GM11168 (cell line): Measurements from ENCODE around the gene CAPN5.
"Not testable (repeated sequence)": the region's sequence is repeated elsewhere in the genome, so short reads cannot be mapped to it uniquely, and the experiment has no call there.

Source experiments
- in situ Hi-C: fragments of 300-500 bp; cut with MboI; formaldehyde crosslinking; loops from one replicate; pipeline ENCODE4 v1.12.0; 2022; ENCODE audit warnings: low sequenced_read_pairs; ENCODE audit not compliant: unreplicated experiment

CAPN5 gene

DNA sequence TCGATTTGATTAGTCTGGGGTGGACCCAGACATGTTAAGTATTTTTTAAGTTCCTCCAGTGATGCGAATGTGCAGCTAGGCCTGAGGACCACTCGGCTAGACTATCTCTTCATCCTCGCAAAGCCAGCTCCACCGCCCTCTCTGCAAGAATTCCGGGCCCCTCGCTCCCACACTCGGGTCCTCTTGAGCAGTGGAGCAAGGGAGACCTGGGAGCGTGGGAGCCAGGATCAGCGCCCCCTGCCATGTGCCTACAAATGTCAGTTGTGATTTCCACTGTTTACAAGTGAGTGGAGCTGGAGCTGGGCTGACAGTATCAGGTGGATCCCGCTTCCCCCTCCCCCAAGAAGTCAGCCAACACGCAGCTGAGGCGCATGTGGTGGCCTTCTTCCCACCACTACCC, 25.9 kb upstream of the CAPN5 start:
- in situ Hi-C loops = no loop called here

- in situ Hi-C loops = no loop called here
Measured at GRCh38 chr11:77042111-77042726, 24.6 kb upstream of the CAPN5 start.

DNA sequence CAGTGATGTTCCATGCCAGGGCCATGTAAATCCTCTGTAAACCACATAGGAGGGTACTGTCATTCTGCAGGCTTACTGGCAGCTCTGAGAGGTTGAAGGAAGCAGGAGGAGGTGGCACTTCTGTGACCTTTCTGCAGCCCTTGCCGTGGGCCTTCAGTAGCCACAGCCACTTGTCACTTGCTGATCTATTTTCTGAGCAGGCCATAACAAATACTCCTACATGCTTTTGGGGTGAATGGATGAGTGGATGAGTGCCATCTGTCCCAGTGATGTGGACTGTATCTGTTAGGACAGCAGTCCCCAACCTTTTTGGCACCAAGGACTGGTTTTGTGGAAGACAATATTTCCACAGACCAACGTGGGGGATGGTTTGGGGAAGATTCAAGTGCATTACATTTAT, 22.4 kb upstream of the CAPN5 start:
- in situ Hi-C loops = no loop called here

DNA sequence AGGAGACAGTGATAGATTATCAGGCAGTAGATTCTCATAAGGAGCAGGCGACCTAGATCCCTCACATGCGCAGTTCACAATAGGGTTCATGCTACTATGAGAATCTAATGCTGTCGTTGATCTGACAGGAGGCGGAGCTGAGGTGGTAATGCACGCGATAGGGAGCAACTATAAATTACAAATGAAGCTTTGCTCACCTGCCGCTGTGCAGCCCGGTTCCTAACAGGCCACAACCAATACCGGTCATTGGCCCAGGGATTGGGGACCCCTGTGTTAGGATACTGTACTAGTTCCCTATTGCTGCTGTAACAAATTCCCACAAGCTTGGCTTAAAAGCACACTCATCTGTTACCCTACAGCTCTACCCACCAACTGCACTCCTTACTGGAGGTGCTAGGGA, 21.9 kb upstream of the CAPN5 start:
- in situ Hi-C loops = no loop called here

DNA sequence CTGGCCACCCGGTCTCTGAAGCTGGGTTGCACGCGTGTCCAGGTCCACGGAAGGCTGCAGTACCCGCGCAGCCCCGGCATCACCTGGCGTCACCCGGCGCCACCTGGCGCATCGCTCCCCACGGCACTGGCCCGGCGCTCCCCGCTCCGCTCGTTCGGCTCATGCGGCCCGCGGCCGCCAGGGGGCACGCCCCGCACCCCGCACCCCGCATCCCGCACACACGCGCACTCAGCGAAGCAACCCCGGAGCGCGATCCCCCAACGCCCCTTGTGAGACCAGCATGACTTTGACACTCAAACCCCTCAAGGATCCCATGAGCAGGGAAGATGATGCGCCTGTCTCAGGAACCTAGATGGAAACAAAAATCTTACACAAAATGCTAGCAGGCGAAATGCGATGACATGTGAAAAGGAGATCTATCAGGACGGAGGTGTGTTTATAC, 20.7 kb upstream of the CAPN5 start:
- in situ Hi-C loops = no loop called here

- in situ Hi-C loops = no loop called here
Measured at GRCh38 chr11:77047007-77047927, 19.5 kb upstream of the CAPN5 start.

- in situ Hi-C loops = not testable (repeated sequence)
Measured at GRCh38 chr11:77047928-77048446, 18.8 kb upstream of the CAPN5 start.

- in situ Hi-C loops = no loop called here
Measured at GRCh38 chr11:77049026-77049425, 17.7 kb upstream of the CAPN5 start.

DNA sequence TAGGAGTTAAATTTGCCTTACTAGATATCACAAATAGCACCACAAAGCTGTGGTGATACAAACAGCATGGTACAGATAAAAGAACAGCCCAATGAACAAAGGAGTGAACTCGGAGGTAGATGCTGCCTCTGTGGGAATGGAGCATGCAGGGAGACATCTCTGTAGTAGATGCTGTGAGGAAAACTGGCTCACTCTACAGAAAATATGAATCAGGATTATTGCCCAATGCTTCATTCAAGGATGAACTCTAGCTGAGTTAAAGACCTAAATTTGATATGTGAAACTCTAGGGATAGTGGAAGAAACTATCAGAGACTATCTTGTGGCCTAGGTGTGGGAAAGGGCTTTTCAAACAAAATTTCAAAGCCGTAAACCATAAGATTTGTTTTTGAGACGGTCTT, 15.3 kb upstream of the CAPN5 start:
- in situ Hi-C loops = no loop called here

DNA sequence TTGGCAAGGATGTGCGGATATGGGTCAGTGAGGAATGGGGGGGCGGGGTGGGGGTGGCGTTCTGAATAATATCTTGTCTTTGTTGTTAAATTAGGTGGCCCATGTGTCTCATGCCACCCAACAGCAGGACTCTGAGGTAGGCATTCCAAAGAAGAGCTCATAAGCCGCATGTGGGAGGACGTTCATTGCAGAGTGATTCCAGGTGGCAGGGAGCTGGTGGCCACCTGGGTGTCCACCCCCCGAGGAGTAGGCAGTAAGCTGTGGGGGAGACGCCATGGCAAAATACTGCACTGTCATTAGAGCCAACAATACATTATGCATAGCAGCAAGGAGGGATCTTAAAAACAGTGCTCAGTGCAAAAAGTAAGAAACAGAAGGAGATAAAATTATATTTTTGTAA, 14.3 kb upstream of the CAPN5 start:
- in situ Hi-C loops = no loop called here

- in situ Hi-C loops = no loop called here
Measured at GRCh38 chr11:77053217-77054015, 13.4 kb upstream of the CAPN5 start.

- in situ Hi-C loops = no loop called here
Measured at GRCh38 chr11:77054084-77054483, 12.7 kb upstream of the CAPN5 start.

DNA sequence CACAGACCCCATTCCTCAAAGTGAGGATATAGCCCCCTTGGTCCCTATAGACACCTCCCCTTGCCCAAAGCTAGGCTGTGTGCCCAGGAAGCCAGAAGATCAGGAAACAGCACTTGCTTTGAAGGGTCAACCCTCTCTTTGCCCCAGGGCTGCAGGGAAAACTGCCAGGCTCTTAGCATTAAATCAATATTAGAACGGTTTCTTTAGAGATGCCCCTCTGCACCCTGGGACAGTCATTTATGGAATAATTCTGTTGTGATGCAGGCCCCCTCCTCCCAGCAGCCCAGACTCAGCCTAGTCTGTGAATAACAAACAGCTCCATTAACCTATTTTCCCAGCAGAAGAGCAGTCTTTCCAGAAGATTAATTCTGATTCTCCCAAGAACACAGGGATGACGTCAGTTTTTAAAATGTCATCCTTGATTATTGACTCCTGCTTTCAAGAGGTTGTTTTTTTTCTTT, 11.6 kb upstream of the CAPN5 start:
- in situ Hi-C loops = loop anchor here (5.0 kb wide), 1 partner anchor 37 kb away; no protein-coding TSS in a partner anchor

GRCh38 chr11:77055913-77056312, 10.9 kb upstream of the CAPN5 start:
- in situ Hi-C loops = loop anchor here (5.0 kb wide), 1 partner anchor 36 kb away; no protein-coding TSS in a partner anchor

GRCh38 chr11:77056814-77057402, 9.9 kb upstream of the CAPN5 start:
- in situ Hi-C loops = loop anchor here (5.0 kb wide), 1 partner anchor 35 kb away; no protein-coding TSS in a partner anchor

GRCh38 chr11:77057938-77058474, 8.8 kb upstream of the CAPN5 start:
- in situ Hi-C loops = loop anchor here (5.0 kb wide), 1 partner anchor 34 kb away; no protein-coding TSS in a partner anchor

DNA sequence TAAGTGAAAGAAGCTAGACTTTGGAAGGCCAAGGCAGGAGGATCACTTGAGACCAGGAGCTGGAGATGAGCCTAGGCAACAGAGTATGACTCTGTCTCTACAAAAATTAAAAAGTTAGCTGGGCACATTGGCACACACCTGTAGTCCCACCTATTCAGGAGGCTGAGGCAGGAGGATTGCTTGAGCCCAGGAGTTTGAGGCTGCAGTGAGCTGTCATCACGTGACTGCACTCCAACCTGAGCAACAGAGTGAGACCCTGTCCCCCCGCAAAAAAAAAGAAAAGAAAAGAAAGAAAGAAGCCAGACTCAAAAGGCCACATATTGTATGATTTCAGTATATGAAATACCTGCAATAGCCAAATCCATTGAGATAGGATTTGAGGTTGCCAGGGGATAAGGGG, 7.9 kb upstream of the CAPN5 start:
- in situ Hi-C loops = loop anchor here (5.0 kb wide), 1 partner anchor 33 kb away; no protein-coding TSS in a partner anchor

DNA sequence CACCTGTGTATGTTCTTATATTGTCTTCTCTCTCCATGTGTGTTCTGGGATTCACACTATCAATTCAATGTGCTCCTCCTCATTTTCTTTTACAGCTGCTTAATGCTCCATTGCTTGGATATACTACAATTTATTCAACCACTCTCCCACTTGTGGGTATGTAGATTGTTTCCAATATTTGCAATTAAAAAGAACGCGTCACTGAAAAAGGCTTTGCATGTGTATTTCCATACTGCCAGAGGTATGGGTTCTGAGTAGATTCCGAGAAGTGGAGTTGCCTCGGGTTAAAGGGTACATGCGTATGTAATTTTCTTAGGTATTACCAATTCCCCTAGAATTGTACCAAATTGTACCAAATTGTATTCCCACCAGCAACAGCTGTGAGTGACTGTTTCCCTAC, 7.0 kb upstream of the CAPN5 start:
- in situ Hi-C loops = loop anchor here (5.0 kb wide), 1 partner anchor 32 kb away; no protein-coding TSS in a partner anchor

DNA sequence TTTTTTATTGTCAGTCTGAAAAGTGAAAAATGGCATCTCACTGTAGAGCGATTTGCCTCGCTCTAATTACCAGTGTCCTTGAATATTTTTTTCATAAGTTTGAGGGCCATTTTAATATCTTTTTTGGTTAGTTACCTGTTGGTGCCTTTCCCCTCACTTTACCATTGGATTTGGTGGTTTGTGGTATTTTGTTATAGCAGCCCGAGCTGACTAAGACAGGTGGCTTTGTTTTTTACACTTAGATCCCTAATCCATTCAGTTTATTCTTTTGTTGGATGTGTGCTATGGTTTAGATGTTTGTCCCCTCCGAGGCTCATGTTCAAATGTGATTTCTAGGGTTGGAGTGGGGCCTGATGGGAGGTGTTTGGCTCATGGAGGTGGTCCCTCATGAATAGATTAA, 6.5 kb upstream of the CAPN5 start:
- in situ Hi-C loops = no loop called here
